ENCODE data around the gene CCSER1.
"Not testable (repeated sequence)": the region's sequence is repeated elsewhere in the genome, so short reads cannot be mapped to it uniquely, and the experiment has no call there.

CCSER1 gene

GRCh38 chr4:91284480-91284879, 1157.3 kb downstream of the CCSER1 start:
- DNase-seq (ENCODE audit: low spot score): no peak

DNA sequence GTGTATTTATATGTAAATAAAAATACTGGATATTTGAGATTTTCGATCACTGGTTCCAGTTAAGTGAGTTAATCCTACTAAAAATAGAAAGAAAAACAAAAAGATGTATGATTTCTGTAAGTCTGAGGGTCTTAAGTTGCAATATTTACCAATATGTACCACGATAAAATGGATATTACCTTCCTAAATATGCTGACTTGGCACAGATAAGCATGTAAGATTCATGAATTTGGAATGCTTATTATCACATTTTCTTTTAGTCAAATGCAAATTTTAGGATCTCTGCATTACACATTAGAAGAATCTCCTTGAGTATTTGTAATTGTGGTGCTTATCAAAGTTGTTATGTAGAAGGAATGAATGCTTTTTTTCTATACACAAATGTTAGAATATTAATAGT, 1158.3 kb downstream of the CCSER1 start:
- DNase-seq (ENCODE audit: low spot score): no peak

DNA sequence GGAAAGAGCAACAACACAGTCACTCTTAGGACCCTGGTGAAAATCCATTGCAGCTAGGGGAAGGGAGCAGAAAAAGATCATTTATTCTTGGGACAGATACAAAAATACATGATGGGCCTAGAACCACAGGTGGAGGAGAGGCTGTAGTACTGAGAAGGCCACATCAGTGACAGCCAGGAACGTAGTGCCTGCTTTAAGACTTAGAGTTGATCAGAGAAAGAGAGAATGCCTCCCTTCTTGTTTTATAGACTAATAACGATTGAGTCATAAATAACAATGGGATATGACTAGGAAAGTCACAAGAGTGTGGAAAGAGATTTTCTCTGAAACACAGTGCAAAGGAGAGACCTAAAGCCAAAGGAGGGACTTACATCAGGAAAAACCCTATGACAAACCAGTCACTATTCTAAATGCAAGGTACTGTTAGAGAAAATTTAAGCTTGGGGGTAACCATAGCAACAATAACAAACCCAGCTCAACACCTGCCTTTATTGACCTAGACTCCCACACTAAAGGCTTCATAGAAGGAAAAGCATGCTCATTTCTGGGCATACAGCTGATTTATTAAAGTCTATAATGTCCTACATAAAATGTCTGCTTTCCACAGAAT, 1161.6 kb downstream of the CCSER1 start:
- no peak for DNase-seq (ENCODE audit: low spot score)

DNA sequence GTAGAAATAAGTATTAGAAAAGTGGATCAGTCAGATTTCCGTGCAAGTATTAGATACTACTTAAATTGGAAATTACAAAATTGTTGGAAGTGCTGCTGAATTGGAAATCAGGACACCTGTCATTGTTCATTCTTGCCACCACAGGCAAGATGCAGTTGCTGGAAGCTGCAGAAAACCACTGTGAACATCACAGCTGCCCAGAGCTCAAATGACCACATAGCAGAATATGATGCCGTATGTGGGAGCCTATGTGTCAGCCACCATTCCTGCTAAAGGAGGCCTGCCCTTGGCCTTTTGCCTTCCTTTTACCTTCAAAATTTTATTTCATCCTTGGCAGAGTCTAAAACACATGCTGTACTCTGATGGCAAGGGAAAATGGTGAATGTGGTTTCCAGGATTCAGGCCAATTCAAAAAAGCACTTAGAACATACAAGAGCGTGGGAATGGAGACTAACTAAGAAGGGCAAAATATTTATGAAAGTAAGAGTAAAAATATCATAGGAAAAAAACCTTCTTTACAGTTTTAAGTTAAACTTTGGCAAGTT, 1171.0 kb downstream of the CCSER1 start:
- no peak for DNase-seq (ENCODE audit: low spot score)

DNA sequence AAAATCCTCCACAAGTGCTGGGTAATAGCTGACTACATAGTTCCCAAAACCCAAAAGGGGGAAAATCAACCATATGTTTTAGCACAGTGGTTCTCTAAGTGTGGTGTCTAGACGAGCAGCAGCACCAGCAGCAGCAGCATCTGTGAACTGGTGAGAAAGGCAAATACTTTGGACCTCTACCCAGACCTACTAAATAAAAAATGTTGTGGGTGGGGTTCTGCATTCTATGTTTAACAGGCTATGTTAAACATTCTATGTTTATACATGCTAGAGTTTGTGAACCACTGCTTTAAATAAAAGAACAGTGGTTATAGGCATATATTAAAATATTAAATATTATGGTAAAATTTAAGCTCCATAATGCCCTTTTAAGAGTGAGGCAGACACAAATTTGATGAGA, 1171.6 kb downstream of the CCSER1 start:
- no peak for DNase-seq (ENCODE audit: low spot score)

- no peak for DNase-seq (ENCODE audit: low spot score)
Observed at GRCh38 chr4:91302120-91302519, 1174.9 kb downstream of the CCSER1 start.

DNA sequence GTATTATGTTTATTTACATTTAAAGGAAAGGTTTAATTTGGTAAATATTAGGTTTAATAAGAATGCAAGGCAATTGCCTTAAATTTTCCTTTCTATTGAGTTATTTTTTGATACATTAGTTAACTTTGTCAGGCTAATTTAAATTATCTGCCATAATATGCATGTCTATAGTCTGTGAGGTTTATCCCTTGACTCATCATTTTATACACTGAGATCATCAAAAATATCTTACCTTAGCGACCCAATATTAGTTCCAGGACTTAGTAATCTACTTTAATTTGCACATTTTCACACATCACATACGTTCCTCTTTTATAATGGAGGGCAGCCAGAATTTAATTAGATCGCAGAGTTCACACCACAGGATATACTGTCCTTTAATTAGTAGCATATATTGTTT, 1177.1 kb downstream of the CCSER1 start:
- DNase-seq (ENCODE audit: low spot score): no peak

DNA sequence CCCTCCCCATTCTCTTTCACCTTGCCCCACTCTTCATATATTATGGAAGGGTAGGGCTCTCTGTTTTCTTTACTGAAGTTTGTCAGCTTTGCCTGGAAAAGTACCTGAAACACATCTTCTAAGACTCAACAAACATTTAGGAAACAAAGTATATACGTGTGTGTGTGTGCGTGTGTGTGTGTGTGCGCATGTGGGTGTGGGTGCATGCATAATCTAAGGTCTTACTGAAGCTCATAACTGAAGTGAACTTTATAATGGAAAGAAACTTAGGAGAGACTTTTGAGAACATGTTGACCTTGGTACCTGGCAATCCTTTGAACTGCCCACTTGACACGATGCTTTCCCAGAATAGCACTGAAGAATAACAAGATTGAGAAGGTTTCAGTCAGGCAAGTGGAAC, 1190.2 kb downstream of the CCSER1 start:
- DNase-seq (ENCODE audit: low spot score): no peak

DNA sequence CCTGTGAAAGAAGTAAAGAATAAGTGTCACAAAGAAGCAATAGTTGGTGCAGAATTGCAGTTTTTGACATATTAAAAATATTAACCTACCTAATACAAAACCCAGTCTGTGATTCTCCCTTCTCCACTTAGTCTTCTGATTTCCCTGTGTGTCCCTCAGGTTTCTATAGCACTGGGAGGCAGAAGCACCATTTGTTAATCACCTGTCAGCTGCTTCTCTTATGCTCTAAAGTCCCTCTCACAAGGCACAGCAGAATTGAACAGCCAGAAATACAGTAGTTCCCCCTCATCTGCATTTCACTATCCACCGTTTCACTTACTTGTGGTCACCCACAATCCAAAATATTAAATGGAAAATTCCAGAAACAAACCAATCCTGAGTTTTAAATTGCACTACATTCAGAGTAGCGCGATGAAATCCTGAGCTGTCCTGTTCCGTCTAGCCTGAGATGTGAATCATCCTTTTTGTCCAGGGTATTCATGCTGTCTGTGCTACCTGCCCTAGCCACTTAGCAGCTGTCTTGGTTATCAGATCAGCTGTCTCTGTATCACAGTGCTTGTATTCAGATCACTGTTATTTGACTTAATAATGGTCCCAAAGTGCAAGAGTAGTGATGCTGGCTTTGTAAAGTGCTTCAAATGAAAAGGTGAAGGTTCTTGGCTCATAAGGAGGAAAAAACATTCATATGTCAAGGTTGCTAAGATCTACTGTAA, 1192.5 kb downstream of the CCSER1 start:
- no peak for DNase-seq (ENCODE audit: low spot score)

DNA sequence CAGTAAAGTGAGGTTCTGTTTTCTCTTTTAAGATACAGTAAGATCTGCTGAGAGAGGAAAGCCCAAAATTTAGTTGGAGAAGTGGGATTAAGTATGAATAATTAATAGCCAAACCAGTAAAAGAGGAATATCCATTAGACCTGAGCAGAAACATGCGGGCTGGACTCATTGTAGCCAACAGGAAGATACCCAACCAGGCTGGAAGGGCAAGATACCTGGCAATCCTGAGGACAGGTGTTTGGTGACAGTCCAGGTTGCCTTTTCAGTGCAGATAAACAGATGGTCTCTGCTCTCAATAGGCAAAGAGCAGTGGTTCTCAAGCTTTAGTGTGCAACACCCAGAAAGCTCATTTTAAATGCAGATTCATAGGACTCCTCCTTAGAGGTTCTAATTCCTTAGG, 1195.8 kb downstream of the CCSER1 start:
- DNase-seq (ENCODE audit: low spot score): no peak

- no peak for DNase-seq (ENCODE audit: low spot score)
Observed at GRCh38 chr4:91325495-91325894, 1198.3 kb downstream of the CCSER1 start.

GRCh38 chr4:91326167-91326566, 1199.0 kb downstream of the CCSER1 start:
- DNase-seq (ENCODE audit: low spot score): not testable (repeated sequence)

DNA sequence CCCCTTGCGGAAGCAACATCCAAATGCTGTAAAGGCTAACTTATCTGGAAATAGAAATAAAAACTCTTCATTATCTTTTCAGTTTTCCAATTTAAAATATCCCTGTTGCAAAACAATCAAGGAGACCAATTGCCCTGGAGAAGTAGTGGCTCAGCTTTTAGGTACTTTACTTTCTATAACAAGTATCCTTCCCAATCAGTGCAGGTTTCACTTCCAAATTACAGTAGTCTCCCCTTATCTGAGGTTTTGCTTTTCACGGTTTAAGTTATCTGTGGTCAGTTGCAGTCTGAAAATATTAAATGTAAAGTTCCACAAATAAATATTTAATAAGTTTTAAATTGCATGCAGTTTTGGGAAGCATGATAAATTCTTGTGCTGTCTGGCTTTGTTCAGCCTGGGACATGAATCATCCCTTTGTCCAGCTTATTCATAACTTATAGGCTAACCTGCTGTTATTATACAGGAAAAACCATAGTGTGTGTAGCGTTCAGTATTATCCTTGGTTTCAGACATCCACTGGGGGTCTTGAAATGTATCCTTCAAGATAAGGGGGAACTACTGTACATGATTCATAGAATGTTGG, 1203.5 kb downstream of the CCSER1 start:
- no peak for DNase-seq (ENCODE audit: low spot score)

DNA sequence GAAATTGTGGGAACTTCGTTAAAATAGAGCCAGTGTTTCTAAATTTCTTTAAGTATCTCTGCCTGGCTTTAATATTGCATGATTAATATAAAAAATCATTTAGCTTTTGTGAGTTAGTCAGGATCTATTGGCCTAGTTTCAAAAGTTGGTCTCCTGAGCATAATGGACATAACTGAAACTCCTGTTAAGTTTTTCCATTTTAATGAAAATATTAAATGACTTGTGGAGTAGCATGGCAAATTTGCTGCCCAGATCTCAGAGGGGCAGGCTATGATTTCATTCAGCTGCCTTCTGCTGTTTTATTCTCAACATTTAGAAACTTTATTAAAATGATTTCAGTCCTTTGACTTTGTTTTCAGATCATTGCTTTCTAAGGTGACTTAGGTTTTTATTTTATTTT, 1213.6 kb downstream of the CCSER1 start:
- DNase-seq (ENCODE audit: low spot score): no peak

- no peak for DNase-seq (ENCODE audit: low spot score)
Observed at GRCh38 chr4:91345632-91346031, 1218.4 kb downstream of the CCSER1 start.

DNA sequence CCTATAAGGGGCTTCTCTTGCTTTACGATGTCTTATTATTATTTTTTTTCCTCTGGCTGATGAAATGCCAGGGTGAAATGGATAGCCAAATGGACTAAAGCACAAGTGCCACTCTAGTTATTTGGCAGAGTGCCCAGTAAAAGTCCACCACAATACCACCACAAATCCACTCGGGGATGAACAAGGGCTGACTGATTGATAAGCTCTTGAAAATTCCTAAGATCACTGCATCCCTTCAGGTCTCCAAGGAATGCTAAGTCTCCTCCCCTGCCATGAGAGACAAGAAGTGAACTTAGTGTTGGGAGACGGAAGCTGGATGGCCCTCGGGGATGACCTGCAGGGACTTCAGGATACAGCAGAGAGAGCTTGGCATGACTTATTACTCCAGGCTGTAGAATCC, 1229.3 kb downstream of the CCSER1 start:
- DNase-seq (ENCODE audit: low spot score): not testable (repeated sequence)

DNA sequence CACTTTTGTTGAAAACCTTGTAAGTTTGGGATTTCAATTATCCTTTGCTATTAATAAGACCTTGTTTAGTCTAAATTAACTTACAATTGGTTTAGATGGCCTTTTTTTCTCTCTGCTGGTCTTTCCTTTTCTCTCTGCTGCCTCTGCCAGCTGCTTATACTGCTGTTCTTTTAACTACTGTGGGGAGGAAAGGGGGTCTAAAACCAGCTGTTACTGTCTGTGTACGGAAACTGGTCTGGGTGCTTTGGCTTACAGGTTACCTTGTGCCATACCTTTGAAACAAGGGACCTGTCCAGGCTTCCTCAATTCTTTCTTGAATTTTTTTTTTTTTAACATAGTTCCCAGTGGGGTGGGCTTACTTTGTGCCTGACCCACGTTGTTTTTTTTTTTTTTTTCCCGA, 1230.8 kb downstream of the CCSER1 start:
- not testable (repeated sequence) for DNase-seq (ENCODE audit: low spot score)

DNA sequence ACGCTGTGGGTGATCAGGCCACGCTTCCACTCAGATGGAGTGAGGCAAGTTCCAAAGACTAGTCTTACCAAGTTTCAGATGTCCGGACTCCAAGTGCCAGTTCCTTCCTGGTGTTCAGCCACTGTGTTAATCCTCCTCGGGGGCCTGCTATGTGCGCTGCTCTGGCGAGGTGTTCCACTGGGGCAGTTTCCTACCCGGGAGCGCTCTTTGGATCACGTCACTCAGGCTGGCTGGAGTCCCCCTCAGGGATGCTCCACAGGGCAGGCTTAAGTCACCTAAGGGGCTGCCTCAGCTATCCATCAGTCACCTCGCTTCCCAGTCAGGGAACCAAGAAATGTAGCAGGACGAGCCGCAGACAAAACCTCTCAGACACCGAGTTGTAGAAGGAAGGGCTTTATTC, 1231.4 kb downstream of the CCSER1 start:
- DNase-seq (ENCODE audit: low spot score): not testable (repeated sequence)

- no peak for DNase-seq (ENCODE audit: low spot score)
Observed at GRCh38 chr4:91359041-91360031, 1232.1 kb downstream of the CCSER1 start.

GRCh38 chr4:91362125-91362524, 1234.9 kb downstream of the CCSER1 start:
- DNase-seq (ENCODE audit: low spot score): no peak

- no peak for DNase-seq (ENCODE audit: low spot score)
Observed at GRCh38 chr4:91366554-91366953, 1239.4 kb downstream of the CCSER1 start.

DNA sequence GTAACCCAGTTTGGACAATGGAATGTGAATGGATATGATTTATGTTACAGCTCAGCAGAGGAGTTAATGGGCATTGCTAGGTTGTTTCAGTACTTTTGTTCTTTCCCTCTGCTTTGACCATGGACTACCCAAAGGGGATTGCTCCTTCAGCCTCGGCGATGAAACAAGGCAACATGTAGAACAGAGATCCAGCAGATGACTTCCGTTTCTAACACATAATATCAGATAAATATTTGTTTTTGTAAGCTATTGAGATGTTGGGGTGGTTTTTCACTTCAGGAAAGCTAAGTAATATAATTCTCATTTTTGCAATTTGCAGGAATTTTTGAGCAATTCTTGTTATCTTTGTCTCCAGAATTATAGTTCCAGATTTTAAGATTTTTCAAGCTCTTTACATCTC, 1241.9 kb downstream of the CCSER1 start:
- DNase-seq (ENCODE audit: low spot score): no peak
